ENCODE data around the gene GOLGA1.

GOLGA1 gene

GRCh38 chr9:124885551-124885950 is 55.3 kb downstream of the GOLGA1 start:
- no peaks in the 10 kb centered on the region for H3K9me3 ChIP-seq (ENCODE audit: control insufficient read depth in 2 of 2, low read length in 2 of 2)
- H3K4me3 ChIP-seq (ENCODE audit: low read length in 2 of 2): no peak overlapping the region
- H3K4me1 ChIP-seq (ENCODE audit: control insufficient read depth in 2 of 2, insufficient read depth in 2 of 2, low read length in 2 of 2): no peaks in the 10 kb centered on the region
- H3K27me3 ChIP-seq (ENCODE audit: control insufficient read depth in 2 of 2, insufficient read depth in 2 of 2, low read length in 2 of 2): no peaks in the 10 kb centered on the region
- H3K9ac ChIP-seq (ENCODE audit: low read depth in 1 of 2, low read length in 2 of 2): no peak overlapping the region
- no peak overlapping the region for H3K27ac ChIP-seq (ENCODE audit: low read depth in 2 of 2, low read length in 2 of 2)
- H3K36me3 ChIP-seq (ENCODE audit: control insufficient read depth in 2 of 2, insufficient read depth in 2 of 2, low read length in 2 of 2): peaks cover 70 to 71% of the 10 kb centered on the region in 2 donors

- no peak overlapping the region for H3K27ac ChIP-seq (ENCODE audit: low read depth in 2 of 2, low read length in 2 of 2)
- H3K36me3 ChIP-seq (ENCODE audit: control insufficient read depth in 2 of 2, insufficient read depth in 2 of 2, low read length in 2 of 2): peaks cover 61 to 67% of the 10 kb centered on the region in 2 donors
- H3K9ac ChIP-seq (ENCODE audit: low read depth in 1 of 2, low read length in 2 of 2): no peak overlapping the region
- H3K4me1 ChIP-seq (ENCODE audit: control insufficient read depth in 2 of 2, insufficient read depth in 2 of 2, low read length in 2 of 2): no peaks in the 10 kb centered on the region
- no peaks in the 10 kb centered on the region for H3K27me3 ChIP-seq (ENCODE audit: control insufficient read depth in 2 of 2, insufficient read depth in 2 of 2, low read length in 2 of 2)
- no peak overlapping the region for H3K4me3 ChIP-seq (ENCODE audit: low read length in 2 of 2)
- no peaks in the 10 kb centered on the region for H3K9me3 ChIP-seq (ENCODE audit: control insufficient read depth in 2 of 2, low read length in 2 of 2)
Measured at GRCh38 chr9:124884376-124884775, 56.5 kb downstream of the GOLGA1 start.

- Histone ChIP-seq H3K36me3 (ENCODE audit: control insufficient read depth in 2 of 2, insufficient read depth in 2 of 2, low read length in 2 of 2) (peaks cover 54 to 71% of the 10 kb centered on the region in 2 donors), H3K27ac (ENCODE audit: low read depth in 2 of 2, low read length in 2 of 2) (no peak overlapping the region), H3K4me1 (ENCODE audit: control insufficient read depth in 2 of 2, insufficient read depth in 2 of 2, low read length in 2 of 2) (no peaks in the 10 kb centered on the region), H3K4me3 (ENCODE audit: low read length in 2 of 2) (no peak overlapping the region), H3K27me3 (ENCODE audit: control insufficient read depth in 2 of 2, insufficient read depth in 2 of 2, low read length in 2 of 2) (no peaks in the 10 kb centered on the region), H3K9me3 (ENCODE audit: control insufficient read depth in 2 of 2, low read length in 2 of 2) (no peaks in the 10 kb centered on the region), H3K9ac (ENCODE audit: low read depth in 1 of 2, low read length in 2 of 2) (no peak overlapping the region)
Measured at GRCh38 chr9:124882231-124882630, 58.7 kb downstream of the GOLGA1 start.

GRCh38 chr9:124881138-124881743 is 59.6 kb downstream of the GOLGA1 start:
- Histone ChIP-seq H3K9ac (ENCODE audit: low read depth in 1 of 2, low read length in 2 of 2) (no peak overlapping the region), H3K27ac (ENCODE audit: low read depth in 2 of 2, low read length in 2 of 2) (no peak overlapping the region), H3K4me1 (ENCODE audit: control insufficient read depth in 2 of 2, insufficient read depth in 2 of 2, low read length in 2 of 2) (no peaks in the 10 kb centered on the region), H3K4me3 (ENCODE audit: low read length in 2 of 2) (no peak overlapping the region), H3K36me3 (ENCODE audit: control insufficient read depth in 2 of 2, insufficient read depth in 2 of 2, low read length in 2 of 2) (peaks cover 53 to 71% of the 10 kb centered on the region in 2 donors), H3K9me3 (ENCODE audit: control insufficient read depth in 2 of 2, low read length in 2 of 2) (no peaks in the 10 kb centered on the region), H3K27me3 (ENCODE audit: control insufficient read depth in 2 of 2, insufficient read depth in 2 of 2, low read length in 2 of 2) (no peaks in the 10 kb centered on the region)

- H3K36me3 ChIP-seq (ENCODE audit: control insufficient read depth in 2 of 2, insufficient read depth in 2 of 2, low read length in 2 of 2): peaks cover 51 to 69% of the 10 kb centered on the region in 2 donors
- H3K4me1 ChIP-seq (ENCODE audit: control insufficient read depth in 2 of 2, insufficient read depth in 2 of 2, low read length in 2 of 2): no peaks in the 10 kb centered on the region
- no peaks in the 10 kb centered on the region for H3K27me3 ChIP-seq (ENCODE audit: control insufficient read depth in 2 of 2, insufficient read depth in 2 of 2, low read length in 2 of 2)
- no peak overlapping the region for H3K27ac ChIP-seq (ENCODE audit: low read depth in 2 of 2, low read length in 2 of 2)
- no peak overlapping the region for H3K4me3 ChIP-seq (ENCODE audit: low read length in 2 of 2)
- H3K9ac ChIP-seq (ENCODE audit: low read depth in 1 of 2, low read length in 2 of 2): no peak overlapping the region
- no peaks in the 10 kb centered on the region for H3K9me3 ChIP-seq (ENCODE audit: control insufficient read depth in 2 of 2, low read length in 2 of 2)
Measured at GRCh38 chr9:124880501-124880900, 60.4 kb downstream of the GOLGA1 start.

GRCh38 chr9:124879226-124879625 is 61.7 kb downstream of the GOLGA1 start:
- no peaks in the 10 kb centered on the region for H3K4me1 ChIP-seq (ENCODE audit: control insufficient read depth in 2 of 2, insufficient read depth in 2 of 2, low read length in 2 of 2)
- H3K27ac ChIP-seq (ENCODE audit: low read depth in 2 of 2, low read length in 2 of 2): no peak overlapping the region
- no peaks in the 10 kb centered on the region for H3K27me3 ChIP-seq (ENCODE audit: control insufficient read depth in 2 of 2, insufficient read depth in 2 of 2, low read length in 2 of 2)
- no peaks in the 10 kb centered on the region for H3K9me3 ChIP-seq (ENCODE audit: control insufficient read depth in 2 of 2, low read length in 2 of 2)
- H3K9ac ChIP-seq (ENCODE audit: low read depth in 1 of 2, low read length in 2 of 2): no peak overlapping the region
- no peak overlapping the region for H3K4me3 ChIP-seq (ENCODE audit: low read length in 2 of 2)
- H3K36me3 ChIP-seq (ENCODE audit: control insufficient read depth in 2 of 2, insufficient read depth in 2 of 2, low read length in 2 of 2): peaks cover 56 to 76% of the 10 kb centered on the region in 2 donors

- H3K27me3 ChIP-seq (ENCODE audit: control insufficient read depth in 2 of 2, insufficient read depth in 2 of 2, low read length in 2 of 2): no peaks in the 10 kb centered on the region
- H3K4me3 ChIP-seq (ENCODE audit: low read length in 2 of 2): no peak overlapping the region
- H3K9me3 ChIP-seq (ENCODE audit: control insufficient read depth in 2 of 2, low read length in 2 of 2): no peaks in the 10 kb centered on the region
- peaks cover 60 to 81% of the 10 kb centered on the region in 2 donors for H3K36me3 ChIP-seq (ENCODE audit: control insufficient read depth in 2 of 2, insufficient read depth in 2 of 2, low read length in 2 of 2)
- H3K4me1 ChIP-seq (ENCODE audit: control insufficient read depth in 2 of 2, insufficient read depth in 2 of 2, low read length in 2 of 2): no peaks in the 10 kb centered on the region
- H3K27ac ChIP-seq (ENCODE audit: low read depth in 2 of 2, low read length in 2 of 2): no peak overlapping the region
- H3K9ac ChIP-seq (ENCODE audit: low read depth in 1 of 2, low read length in 2 of 2): no peak overlapping the region
Measured at GRCh38 chr9:124878518-124878917, 62.4 kb downstream of the GOLGA1 start.

GRCh38 chr9:124878021-124878420 is 62.9 kb downstream of the GOLGA1 start:
- H3K9me3 ChIP-seq (ENCODE audit: control insufficient read depth in 2 of 2, low read length in 2 of 2): no peaks in the 10 kb centered on the region
- H3K9ac ChIP-seq (ENCODE audit: low read depth in 1 of 2, low read length in 2 of 2): no peak overlapping the region
- no peaks in the 10 kb centered on the region for H3K27me3 ChIP-seq (ENCODE audit: control insufficient read depth in 2 of 2, insufficient read depth in 2 of 2, low read length in 2 of 2)
- peaks cover 65 to 85% of the 10 kb centered on the region in 2 donors for H3K36me3 ChIP-seq (ENCODE audit: control insufficient read depth in 2 of 2, insufficient read depth in 2 of 2, low read length in 2 of 2)
- no peaks in the 10 kb centered on the region for H3K4me1 ChIP-seq (ENCODE audit: control insufficient read depth in 2 of 2, insufficient read depth in 2 of 2, low read length in 2 of 2)
- no peak overlapping the region for H3K27ac ChIP-seq (ENCODE audit: low read depth in 2 of 2, low read length in 2 of 2)
- H3K4me3 ChIP-seq (ENCODE audit: low read length in 2 of 2): no peak overlapping the region

- peaks cover 62 to 82% of the 10 kb centered on the region in 2 donors for H3K36me3 ChIP-seq (ENCODE audit: control insufficient read depth in 2 of 2, insufficient read depth in 2 of 2, low read length in 2 of 2)
- no peak overlapping the region for H3K27ac ChIP-seq (ENCODE audit: low read depth in 2 of 2, low read length in 2 of 2)
- peaks cover 0 to 4% of the 10 kb centered on the region in 2 donors for H3K4me1 ChIP-seq (ENCODE audit: control insufficient read depth in 2 of 2, insufficient read depth in 2 of 2, low read length in 2 of 2)
Measured at GRCh38 chr9:124877021-124877782, 63.7 kb downstream of the GOLGA1 start.

GRCh38 chr9:124875501-124875900 is 65.4 kb downstream of the GOLGA1 start:
- Histone ChIP-seq H3K36me3 (ENCODE audit: control insufficient read depth in 2 of 2, insufficient read depth in 2 of 2, low read length in 2 of 2) (peaks cover 48 to 68% of the 10 kb centered on the region in 2 donors), H3K27me3 (ENCODE audit: control insufficient read depth in 2 of 2, insufficient read depth in 2 of 2, low read length in 2 of 2) (no peaks in the 10 kb centered on the region), H3K27ac (ENCODE audit: low read depth in 2 of 2, low read length in 2 of 2) (no peak overlapping the region), H3K9ac (ENCODE audit: low read depth in 1 of 2, low read length in 2 of 2) (no peak overlapping the region), H3K4me1 (ENCODE audit: control insufficient read depth in 2 of 2, insufficient read depth in 2 of 2, low read length in 2 of 2) (peaks cover 11 to 12% of the 10 kb centered on the region in 2 donors), H3K9me3 (ENCODE audit: control insufficient read depth in 2 of 2, low read length in 2 of 2) (no peaks in the 10 kb centered on the region), H3K4me3 (ENCODE audit: low read length in 2 of 2) (no peak overlapping the region)

More at GRCh38 chr9:124877021-124877782, 63.7 kb downstream of the GOLGA1 start:
- H3K9me3 ChIP-seq (ENCODE audit: control insufficient read depth in 2 of 2, low read length in 2 of 2): no peaks in the 10 kb centered on the region
- no peaks in the 10 kb centered on the region for H3K27me3 ChIP-seq (ENCODE audit: control insufficient read depth in 2 of 2, insufficient read depth in 2 of 2, low read length in 2 of 2)
- H3K4me3 ChIP-seq (ENCODE audit: low read length in 2 of 2): no peak overlapping the region
- H3K9ac ChIP-seq (ENCODE audit: low read depth in 1 of 2, low read length in 2 of 2): no peak overlapping the region
